ENCODE data around the gene TMEM109. TPM values are rescaled to one million over a fixed set of nuclear protein-coding genes. Genes with fewer than 3 reads are reported as not detected.
A peak's percentile ranks its signal among the peaks of the same experiment; 100 is the strongest.

Gene TMEM109
- total and polyA plus RNA-seq, 2 of the 8 experiments (the other 6 are each of a cell fraction or from before 2014, with no cell fraction given) = 27.3 to 30.3 TPM

GRCh38 chr11:60948250-60948649, 34.3 kb downstream of the TMEM109 start:
- no peak overlapping the region for H3K4ac ChIP-seq (replicated peaks; ENCODE audit: insufficient read length, low read depth, low read length)
- no peak overlapping the region for H2AK5ac ChIP-seq (ENCODE audit: low read depth, low read length)
- H4K20me1 ChIP-seq (replicated peaks in 1 of 2; ENCODE audit: control insufficient read depth in 1 of 2, insufficient read depth in 2 of 2, low read length in 2 of 2) = peaks cover 0 to 3% of the 10 kb centered on the region in 2 experiments
- H3K9me3 ChIP-seq (ENCODE audit: insufficient read depth in 2 of 2, low read depth in 1 of 2, low read length in 1 of 2) = no peaks in the 10 kb centered on the region
- ChIA-PET CTCF (ENCODE audit: partially characterized antibody) (interaction anchor here (0.5 to 1.5 kb wide), 8 partner anchors 9 to 1411 kb away, joined by 3 to 5 read pairs (median 3); no protein-coding TSS in a partner anchor), POLR2A (ENCODE audit: partially characterized antibody) (interaction anchor here (0.7 to 2.1 kb wide), 5 partner anchors 15 to 698 kb away, joined by 3 to 4 read pairs (median 3); partner anchors contain the start of genes CCDC86 and TMEM138)
- H3K4me1 ChIP-seq (replicated peaks in 1 of 4; ENCODE audit: control insufficient read depth in 3 of 4, insufficient read depth in 4 of 4, low read length in 3 of 4) = peaks cover 0 to 23% (median 14%) of the 10 kb centered on the region in 4 experiments; a peak in 6 of 7 replicates
- H2BK15ac ChIP-seq (ENCODE audit: low read length) = peak overlapping the region; percentile 83; the same call in 1 of the 2 replicates
- H3K4me2 ChIP-seq (ENCODE audit: insufficient read depth in 1 of 2, low read depth in 2 of 2, low read length in 2 of 2) = peak overlapping the region; percentile 16 to 45; a peak in 1 of 4 replicates
- no peak overlapping the region for H4K8ac ChIP-seq (ENCODE audit: extremely low read depth, insufficient read depth, low read length)
- H3K23ac ChIP-seq (ENCODE audit: insufficient read length) = no peak overlapping the region
- H3K4me3 ChIP-seq (ENCODE audit: extremely low read depth in 1 of 4, insufficient read depth in 2 of 4, low read depth in 3 of 4, low read length in 4 of 4) = no peak overlapping the region
- H2BK20ac ChIP-seq (ENCODE audit: low read length) = no peak overlapping the region
- H3K27me3 ChIP-seq (replicated peaks in 1 of 4; ENCODE audit: control insufficient read depth in 3 of 4, extremely low read depth in 1 of 4, insufficient read depth in 3 of 4, low read length in 3 of 4) = peaks cover 0 to 15% (median 7%) of the 10 kb centered on the region in 4 experiments; a peak in 4 of 7 replicates
- no peaks in the 10 kb centered on the region; the same call in 1 of the 2 replicates for H3K79me1 ChIP-seq (ENCODE audit: low read depth, low read length)
- no peak for FAIRE-seq
- H2AFZ ChIP-seq (ENCODE audit: low read length) = no peak overlapping the region
- no peak for DNase-seq (ENCODE audit: low read depth in 1 of 2, low spot score in 2 of 2)
- H3K56ac ChIP-seq (replicated peaks; ENCODE audit: insufficient read length, low read depth, low read length) = no peak overlapping the region
- H2BK12ac ChIP-seq (ENCODE audit: low read depth, low read length) = peak overlapping the region; percentile 90; the same call in 1 of the 2 replicates
- H4K5ac ChIP-seq (ENCODE audit: insufficient read length, low read depth, low read length) = no peak overlapping the region
- no peak overlapping the region for H3K27ac ChIP-seq (ENCODE audit: low read depth, low read length)
- H4K91ac ChIP-seq (replicated peaks; ENCODE audit: insufficient read length, low read length) = no peak overlapping the region
- H3K18ac ChIP-seq (ENCODE audit: extremely low read depth, low read length) = no peak overlapping the region
- H2BK5ac ChIP-seq (ENCODE audit: low read depth, low read length) = no peak overlapping the region
- 0 out of 8 replicates have a peak, but pooled peaks cover 0 to 2% (median 0%) of the 10 kb centered on the region in 4 experiments for H3K36me3 ChIP-seq (ENCODE audit: control insufficient read depth in 2 of 4, insufficient read depth in 4 of 4, low read length in 3 of 4)
- H3K79me2 ChIP-seq (ENCODE audit: control insufficient read depth in 1 of 2, insufficient read depth in 2 of 2, low read length in 2 of 2) = peaks cover 0 to 2% of the 10 kb centered on the region in 2 experiments; a peak in 1 of 4 replicates
- H2BK120ac ChIP-seq (replicated peaks; ENCODE audit: low read depth, low read length) = no peak overlapping the region
- H3K23me2 ChIP-seq (ENCODE audit: low read depth, low read length) = peaks cover 15% of the 10 kb centered on the region; the same call in 1 of the 2 replicates
- H3K14ac ChIP-seq (ENCODE audit: insufficient read length) = no peak overlapping the region
- no peak overlapping the region for H3K9ac ChIP-seq (replicated peaks in 1 of 4; ENCODE audit: extremely low read depth in 1 of 4, low read depth in 3 of 4, low read length in 3 of 4)
- WGBS, 2 experiments (ENCODE audit: extremely low coverage in 1 of 2, insufficient coverage in 1 of 2, insufficient read length in 1 of 2, insufficient replicate concordance in 2 of 2, low coverage in 1 of 2, low lambda C conversion rate in 2 of 2, missing lambda C conversion rate in 1 of 2) = 58% methylated on average over 5 of the region's 5 CpGs; no CpG with 5 or more reads in 1 of the 2 experiments
- TF ChIP-seq RBBP5 (IDR thresholded peaks at IDR 0.05; ENCODE audit: borderline replicate concordance, low read depth, low read length) = no peak
- TF ChIP-seq YY1 (IDR thresholded peaks at IDR 0.05; ENCODE audit: low read depth, low read length) = no peak
- TF ChIP-seq NRF1 (IDR thresholded peaks at IDR 0.05; ENCODE audit: low read depth, low read length) = no peak
- TF ChIP-seq TBP (IDR thresholded peaks at IDR 0.05; ENCODE audit: low read depth, low read length) = no peak
- no peak for TF ChIP-seq E2F6 (IDR thresholded peaks at IDR 0.05)
- TF ChIP-seq BCL11A (IDR thresholded peaks at IDR 0.05; ENCODE audit: low read depth in 2 of 2, low read length in 2 of 2) = no peak
- TF ChIP-seq SIN3A (conservative IDR thresholded peaks at IDR 0.05 in 1 of 2, IDR thresholded peaks at IDR 0.05 in 1 of 2; ENCODE audit: low read depth in 1 of 2, low read length in 2 of 2) = no peak
- TF ChIP-seq POLR2A (IDR thresholded peaks at IDR 0.05; ENCODE audit: control extremely low read depth in 1 of 2, low read depth in 2 of 2, low read length in 2 of 2) = no peak
- TF ChIP-seq EGR1 (IDR thresholded peaks at IDR 0.05; ENCODE audit: borderline replicate concordance, low read depth, low read length) = no peak
- no peak for TF ChIP-seq FOSL1 (IDR thresholded peaks at IDR 0.05; ENCODE audit: insufficient read depth, low read depth, low read length)
- no peak for TF ChIP-seq TCF12 (IDR thresholded peaks at IDR 0.05; ENCODE audit: low read depth, low read length)
- TF ChIP-seq KDM5A (IDR thresholded peaks at IDR 0.05; ENCODE audit: low read length) = no peak
- no peak for TF ChIP-seq POLR2AphosphoS5 (IDR thresholded peaks at IDR 0.05; ENCODE audit: low read depth, low read length)
